Activated CD4-positive, alpha-beta T cell treated with anti-CD3 and anti-CD28 coated beads, Interleukin-2, Interleukin-4, amounts not matched to agents 100 ng/mL and 50 ng/mL, durations not matched to agents 16 hours and 8 hours (primary cell): Measurements from ENCODE around the gene THTPA.
A peak's percentile ranks its signal among the peaks of the same experiment; 100 is the strongest.
"Not testable (repeated sequence)": the region's sequence is repeated elsewhere in the genome, so short reads cannot be mapped to it uniquely, and the experiment has no call there.

ENCODE experiments used
- DNase-seq: peaks from one replicate; pipeline ENCODE4 v3.0.0-alpha.2; 2020; ENCODE audit warnings: low spot score

THTPA gene

DNA sequence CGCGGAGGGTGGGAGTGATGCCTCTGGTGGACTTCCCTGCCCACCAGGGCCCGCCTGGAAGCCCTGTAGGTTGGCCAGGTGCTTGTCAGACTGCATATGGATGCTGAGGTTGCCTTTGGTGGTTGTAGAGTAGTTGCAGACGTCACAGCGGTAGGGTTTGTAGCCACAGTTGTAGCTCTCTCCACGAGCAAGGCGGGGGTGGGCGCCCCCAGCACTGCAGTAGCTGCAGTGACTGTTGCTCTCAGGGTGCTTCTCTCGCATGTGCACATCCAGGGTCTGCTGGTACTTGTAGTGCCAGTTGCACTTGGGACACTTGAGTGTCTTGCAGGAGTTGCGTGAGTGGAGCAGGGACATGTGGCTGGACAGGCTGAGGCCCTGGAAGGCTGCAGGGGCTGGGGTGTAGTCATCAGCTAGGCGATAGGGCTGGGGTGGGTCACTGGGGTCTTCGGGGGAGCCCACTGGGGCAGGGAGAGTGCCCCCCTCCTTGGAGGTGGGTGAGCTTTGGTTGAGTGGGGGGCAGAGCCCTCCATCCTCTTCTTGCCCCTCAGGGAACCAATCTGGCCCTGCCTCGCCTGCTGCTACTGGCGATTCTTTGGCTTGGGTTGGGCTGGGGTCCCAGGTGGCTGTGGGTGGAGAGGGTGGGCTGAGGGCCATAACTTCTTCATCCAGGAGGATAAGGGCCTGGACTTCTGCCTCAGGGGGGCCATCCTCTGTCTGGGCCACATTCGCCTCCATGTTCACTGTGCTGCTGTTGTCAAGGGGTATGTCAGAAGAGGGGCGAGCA, 22.2 kb upstream of the THTPA start:
- no peak for DNase-seq

GRCh38 chr14:23535943-23536342, 20.1 kb upstream of the THTPA start:
- DNase-seq: no peak

DNA sequence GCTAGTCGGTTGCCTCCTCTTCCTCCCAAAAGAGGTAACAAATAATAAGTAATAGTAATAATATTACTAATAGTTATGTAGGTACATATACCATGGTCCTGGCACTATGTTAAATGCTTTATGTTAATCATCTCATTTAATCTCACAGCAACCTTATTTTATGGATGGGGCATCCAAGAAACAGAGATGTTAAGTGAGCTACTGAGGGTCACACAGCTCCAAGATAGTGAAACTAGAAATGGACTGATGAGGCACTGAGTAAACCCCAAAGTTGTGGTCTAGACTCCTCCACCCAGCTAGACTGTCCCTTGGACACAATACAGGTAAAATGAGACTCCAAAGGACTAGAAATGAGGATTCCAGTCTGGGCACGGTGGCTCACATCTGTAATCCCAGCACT, 19.6 kb upstream of the THTPA start:
- no peak for DNase-seq

GRCh38 chr14:23536906-23537305, 19.2 kb upstream of the THTPA start:
- not testable (repeated sequence) for DNase-seq

GRCh38 chr14:23537351-23538049, 18.6 kb upstream of the THTPA start:
- DNase-seq: no peak

DNA sequence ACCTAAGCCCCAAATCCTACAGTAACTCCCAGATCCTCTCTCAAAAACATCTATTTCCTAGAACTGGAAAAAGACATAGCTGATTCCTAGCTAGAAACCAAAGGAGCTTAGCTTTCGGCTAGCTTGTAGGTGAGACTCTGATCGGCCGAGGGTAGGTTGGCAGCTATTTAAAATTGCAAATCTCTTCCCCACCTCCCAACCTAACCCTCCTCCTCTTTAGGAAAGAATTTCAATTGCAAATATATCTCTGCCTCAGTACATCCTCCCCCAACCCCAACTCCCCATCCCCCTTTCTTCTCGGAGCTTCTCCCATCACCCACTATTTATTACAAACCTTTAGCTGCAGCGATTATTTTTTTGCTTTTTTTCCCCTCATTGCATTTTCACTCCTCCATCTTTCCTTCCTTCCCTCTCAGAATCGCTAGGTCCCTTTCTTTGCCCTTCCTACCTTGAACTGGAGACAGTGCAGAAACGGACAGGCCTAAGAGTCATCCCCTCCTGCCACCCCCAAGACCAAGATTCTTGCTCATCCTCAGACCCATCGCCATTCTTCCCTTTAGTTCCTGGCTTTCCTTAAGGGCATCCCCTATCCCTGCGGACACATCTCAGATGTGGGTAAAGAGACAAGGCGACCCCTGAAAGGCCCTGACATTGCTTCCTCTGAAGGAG, 17.9 kb upstream of the THTPA start:
- DNase-seq: no peak

DNA sequence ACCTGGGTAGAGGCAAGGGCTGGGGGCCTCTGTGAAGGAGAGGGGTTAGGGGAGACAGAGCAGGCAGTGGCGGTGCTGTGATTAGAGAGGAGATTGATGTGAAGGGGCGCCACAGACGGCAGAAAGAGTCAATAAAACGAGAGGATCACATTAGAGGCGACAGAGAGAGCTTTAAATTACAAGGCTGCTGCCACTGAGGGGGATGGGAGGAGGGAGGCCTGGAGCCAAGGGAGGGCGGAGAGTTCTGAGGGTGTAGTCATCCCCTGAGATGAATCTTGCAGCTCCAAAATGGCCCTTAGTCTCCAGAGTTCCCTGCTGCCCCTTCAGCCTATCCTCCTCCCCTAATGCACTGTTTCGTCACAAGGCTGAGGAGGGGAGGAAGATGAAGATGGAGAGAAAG, 17.3 kb upstream of the THTPA start:
- no peak for DNase-seq

DNA sequence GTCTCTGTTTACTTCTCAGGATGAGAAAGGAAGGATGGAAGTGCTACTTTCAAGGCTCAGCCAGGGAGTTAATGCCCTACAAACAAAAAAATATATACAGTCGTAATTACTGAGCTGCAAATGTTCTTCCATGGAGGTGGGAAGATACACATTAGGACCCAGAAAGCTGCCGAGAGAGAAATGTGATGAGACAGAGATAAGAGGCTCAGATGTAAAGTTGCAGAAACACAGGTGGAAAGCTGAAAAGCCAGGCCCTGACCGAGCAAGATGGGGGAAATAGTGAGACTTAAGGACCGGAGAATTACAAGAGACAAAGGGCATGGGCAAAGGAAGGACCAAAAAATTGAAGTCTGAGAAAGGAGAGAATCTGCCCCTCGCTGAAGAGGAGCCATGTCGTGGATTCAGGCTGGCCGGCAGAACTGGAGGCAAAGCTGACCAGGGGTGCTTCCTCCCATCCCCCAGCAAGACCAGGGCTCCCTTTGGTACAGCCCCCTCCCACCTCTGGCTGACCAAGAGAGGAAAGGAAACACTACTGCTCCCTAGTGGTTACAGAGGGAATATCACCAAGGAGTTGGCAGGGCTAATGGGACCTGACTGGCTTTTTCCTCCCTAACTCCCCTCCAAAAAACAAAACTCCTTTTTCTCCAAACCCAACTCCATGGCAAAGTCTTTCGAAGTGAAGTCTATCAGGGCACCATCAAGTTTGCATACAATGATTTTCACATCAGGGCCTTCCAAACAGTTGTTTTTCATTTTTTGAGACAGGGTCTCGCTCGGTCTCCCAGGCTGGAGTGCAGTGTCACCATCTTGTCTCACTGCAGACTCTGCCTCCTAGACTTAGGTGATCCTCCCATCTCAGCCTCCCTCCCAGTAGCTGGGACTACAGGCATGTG, 16.6 kb upstream of the THTPA start:
- DNase-seq: peak; percentile 58

- DNase-seq: no peak
Measured at GRCh38 chr14:23540141-23540469, 16.0 kb upstream of the THTPA start.

DNA sequence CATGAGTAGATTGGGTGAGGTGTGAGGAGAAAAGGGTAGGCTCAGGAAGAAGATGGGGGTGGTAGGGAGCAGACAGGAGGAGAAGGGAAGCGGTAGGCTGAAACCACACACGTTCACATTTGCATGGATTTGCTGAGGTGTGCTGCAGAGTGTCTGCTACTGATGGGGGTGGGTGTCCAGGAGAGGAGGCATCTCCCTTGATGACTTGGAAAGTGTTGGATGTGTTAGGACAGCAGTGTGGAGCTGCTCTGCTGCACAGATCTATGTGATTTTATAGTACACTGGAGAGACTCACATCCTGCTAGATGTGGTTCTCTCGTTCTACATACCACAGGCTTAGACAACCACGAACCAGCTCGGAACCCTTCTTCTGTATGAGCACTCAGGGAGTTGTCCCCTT, 13.8 kb upstream of the THTPA start:
- DNase-seq: no peak

DNA sequence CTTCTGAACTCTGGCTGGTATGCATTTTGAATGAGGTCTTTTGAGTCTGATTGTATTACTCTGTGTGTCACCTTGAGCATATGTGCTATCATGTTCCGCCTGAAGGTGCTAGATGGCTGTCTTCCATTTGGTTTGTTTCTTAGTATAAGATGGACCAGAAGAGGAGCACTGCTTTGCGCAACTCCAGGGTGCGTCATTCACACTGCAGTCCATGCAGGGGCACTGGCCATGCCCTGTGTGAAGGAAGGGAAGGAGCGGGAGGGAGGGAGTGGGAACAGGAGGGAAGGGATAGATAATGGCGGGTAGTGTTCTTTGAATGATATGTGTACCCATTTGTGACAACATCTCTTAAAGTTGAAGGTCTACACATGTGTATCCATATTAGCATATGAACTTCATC, 12.7 kb upstream of the THTPA start:
- DNase-seq: no peak

DNA sequence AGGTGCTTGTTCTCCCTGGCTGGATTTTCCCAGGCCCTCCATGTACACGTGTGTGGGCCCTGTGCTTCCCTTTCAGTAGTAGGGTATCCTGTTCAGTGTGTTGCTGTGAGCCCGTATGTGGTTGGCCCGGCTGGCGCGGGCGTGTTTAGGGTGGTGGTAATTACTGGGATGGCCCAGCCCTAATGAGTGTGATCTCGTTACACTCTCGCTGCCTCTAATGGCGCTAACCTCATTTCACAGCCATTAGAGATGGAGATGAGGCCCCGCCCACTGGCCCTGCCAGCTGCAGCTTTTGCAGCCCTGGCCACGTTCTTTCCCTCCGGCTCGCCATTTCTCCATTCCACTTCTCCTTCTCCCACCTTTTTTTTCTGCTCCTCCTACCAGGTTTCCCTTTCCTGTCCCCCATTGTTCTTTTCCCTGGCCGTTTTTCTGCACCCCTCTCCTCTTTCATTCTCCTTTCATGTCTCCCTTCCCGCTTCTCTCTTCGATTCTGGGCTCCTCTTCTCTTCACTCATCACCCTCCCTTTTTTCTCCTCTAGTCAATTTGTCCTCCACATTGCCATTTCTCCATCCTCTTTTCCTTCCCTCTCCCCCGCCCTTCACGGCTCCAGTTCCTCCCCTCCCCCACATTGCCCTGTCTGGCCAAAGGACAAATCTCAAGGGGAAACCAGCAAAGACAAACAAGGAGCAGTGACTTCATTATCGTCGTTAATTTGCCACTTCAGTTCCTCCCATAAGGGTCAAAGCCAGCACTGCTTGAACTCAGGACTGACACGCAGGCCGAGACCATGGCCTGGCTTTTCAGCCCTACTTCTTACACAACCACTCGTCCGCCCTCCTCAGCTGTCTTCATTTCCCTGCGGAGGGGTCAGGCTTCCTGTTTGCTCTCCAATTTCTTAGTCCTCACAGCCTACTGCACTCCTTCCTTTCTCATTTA, 11.3 kb upstream of the THTPA start:
- DNase-seq: no peak

- no peak for DNase-seq
Measured at GRCh38 chr14:23545740-23546365, 10.2 kb upstream of the THTPA start.

DNA sequence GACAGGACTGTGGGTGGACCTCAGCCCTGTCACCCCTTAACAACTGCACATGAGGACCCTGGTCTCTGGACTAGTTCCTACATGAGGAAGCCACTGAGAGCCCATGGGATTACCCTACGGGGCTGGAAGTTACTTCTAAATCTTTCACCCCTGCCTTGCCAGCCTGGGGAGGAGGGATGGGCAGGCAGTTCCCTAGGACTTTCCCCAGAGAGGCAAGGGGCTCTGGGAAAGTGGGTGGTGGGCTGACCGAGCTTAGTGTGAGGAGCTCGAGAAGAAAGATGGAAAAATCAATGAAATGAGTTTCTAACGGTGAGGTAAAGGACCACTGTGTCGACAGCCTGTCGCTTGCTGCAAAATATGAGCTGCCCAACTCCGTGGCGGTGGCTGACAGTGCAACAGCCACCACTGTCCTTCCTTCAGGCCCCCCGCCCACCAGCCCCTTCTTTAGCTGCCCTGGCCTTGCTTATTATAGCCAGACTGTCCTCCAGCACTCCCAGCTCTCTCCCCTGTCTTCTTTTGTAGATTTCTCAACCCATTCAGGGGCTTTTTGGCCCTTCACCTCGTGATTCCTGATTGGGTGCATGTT, 9.5 kb upstream of the THTPA start:
- no peak for DNase-seq

DNA sequence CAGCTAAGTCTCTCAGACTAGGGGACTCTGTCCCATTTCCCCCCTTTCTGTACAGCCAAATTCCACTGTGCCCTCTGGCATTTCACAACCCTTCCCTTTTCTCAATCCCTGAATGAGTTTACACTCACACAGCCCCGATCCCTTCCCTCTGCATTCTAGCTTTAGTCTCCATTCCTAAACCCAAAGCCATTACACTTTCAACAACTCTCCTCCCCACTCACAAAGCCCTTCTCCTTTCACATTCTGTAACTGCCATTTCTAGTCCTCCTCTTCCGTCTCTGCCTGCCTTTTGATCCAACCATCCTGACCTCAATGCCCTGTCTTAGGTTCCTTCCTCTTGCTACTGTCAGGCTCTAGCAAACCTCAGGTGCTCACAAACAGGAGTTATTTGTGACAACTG, 8.1 kb upstream of the THTPA start:
- no peak for DNase-seq

- DNase-seq: no peak
Measured at GRCh38 chr14:23548351-23549318, 7.4 kb upstream of the THTPA start.

DNA sequence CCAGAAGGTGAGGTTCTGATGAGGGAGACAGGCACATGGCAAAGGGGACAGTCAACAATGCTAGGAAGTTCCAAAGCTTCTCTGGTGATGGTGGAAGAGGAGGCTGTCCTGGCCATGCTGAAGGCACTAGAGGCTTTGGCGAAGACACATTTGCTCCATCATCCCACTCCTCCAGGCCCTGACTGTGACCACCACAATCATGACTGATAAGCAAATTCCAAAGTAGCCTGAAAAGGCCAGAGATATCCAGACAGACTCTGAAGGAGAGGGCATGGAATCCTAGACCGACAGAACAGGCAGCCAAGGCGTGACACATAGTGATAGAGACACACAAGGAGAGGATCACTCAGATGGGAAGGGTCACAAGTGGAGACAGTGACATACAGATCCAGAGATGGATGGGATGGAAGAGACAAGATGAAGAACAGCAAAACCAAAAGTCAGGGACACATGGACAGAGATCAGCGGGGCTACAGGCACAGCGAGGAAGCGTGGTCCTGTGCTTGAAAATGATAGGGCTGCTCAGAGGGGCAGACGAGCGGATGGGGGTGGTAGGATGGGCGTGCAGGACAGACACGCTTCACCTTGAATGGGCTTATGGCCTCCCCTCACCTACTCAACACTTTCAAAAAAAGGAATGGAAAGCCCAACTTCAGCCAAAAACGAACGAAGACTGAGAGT, 5.8 kb upstream of the THTPA start:
- DNase-seq: no peak

GRCh38 chr14:23550812-23551265, 5.2 kb upstream of the THTPA start:
- DNase-seq: no peak
